GM19438 (cell line): Measurements from ENCODE around the gene DMRTA1.
"Not testable (repeated sequence)": the region's sequence is repeated elsewhere in the genome, so short reads cannot be mapped to it uniquely, and the experiment has no call there.

Experiments used
- ATAC-seq: cut with Tn5 transposase; IDR thresholded peaks from one replicate; pipeline ENCODE4 v1.9.1; 2021; ENCODE audit warnings: low read depth; ENCODE audit not compliant: unreplicated experiment

Gene DMRTA1, protein sequence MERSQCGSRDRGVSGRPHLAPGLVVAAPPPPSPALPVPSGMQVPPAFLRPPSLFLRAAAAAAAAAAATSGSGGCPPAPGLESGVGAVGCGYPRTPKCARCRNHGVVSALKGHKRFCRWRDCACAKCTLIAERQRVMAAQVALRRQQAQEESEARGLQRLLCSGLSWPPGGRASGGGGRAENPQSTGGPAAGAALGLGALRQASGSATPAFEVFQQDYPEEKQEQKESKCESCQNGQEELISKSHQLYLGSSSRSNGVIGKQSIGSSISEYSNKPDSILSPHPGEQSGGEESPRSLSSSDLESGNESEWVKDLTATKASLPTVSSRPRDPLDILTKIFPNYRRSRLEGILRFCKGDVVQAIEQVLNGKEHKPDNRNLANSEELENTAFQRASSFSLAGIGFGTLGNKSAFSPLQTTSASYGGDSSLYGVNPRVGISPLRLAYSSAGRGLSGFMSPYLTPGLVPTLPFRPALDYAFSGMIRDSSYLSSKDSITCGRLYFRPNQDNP

DNA sequence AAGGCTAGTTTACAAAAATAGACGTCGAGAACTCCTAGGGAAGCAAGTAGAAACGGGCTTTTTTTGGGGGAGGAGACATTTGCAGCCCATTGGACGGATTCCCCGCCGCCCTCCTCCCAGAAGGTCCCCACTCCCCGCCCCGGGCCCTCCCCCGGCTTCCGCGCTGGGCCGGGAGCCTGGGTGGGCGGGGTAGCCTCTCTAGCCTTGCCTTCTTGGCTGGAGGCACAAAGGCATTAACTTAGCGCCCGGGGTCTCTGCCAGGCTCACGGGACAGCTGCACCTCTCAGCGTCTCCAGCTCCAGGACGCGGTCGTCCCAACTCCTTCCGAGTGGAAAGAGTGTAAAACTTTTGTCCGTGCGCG lies at the start of gene DMRTA1:
TSS of gene DMRTA1 (plus strand) at position 236 of the 361 bp plus-strand sequence. CDS start 242 bp downstream, outside the sequence.
- ATAC-seq: peak; percentile 18

DNA sequence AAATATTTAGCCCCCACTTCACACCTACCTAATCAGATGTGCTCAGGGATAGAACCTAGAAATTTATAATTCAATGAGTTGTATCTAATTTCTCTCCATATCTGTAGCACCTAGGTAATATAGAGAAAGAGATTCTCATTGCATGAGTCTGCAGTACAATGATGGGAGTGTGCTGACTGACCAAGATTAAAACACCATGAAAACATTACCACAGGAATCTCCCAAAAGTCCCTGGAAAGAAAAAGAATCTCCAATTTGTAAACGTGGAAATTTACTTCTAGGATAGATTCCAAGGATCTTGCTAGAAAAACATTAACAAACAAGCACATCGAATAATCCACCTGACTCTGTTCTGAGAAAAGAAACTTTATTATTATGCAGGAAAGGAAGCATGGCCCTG lies 45.0 kb upstream of the DMRTA1 start:
- no peak for ATAC-seq

DNA sequence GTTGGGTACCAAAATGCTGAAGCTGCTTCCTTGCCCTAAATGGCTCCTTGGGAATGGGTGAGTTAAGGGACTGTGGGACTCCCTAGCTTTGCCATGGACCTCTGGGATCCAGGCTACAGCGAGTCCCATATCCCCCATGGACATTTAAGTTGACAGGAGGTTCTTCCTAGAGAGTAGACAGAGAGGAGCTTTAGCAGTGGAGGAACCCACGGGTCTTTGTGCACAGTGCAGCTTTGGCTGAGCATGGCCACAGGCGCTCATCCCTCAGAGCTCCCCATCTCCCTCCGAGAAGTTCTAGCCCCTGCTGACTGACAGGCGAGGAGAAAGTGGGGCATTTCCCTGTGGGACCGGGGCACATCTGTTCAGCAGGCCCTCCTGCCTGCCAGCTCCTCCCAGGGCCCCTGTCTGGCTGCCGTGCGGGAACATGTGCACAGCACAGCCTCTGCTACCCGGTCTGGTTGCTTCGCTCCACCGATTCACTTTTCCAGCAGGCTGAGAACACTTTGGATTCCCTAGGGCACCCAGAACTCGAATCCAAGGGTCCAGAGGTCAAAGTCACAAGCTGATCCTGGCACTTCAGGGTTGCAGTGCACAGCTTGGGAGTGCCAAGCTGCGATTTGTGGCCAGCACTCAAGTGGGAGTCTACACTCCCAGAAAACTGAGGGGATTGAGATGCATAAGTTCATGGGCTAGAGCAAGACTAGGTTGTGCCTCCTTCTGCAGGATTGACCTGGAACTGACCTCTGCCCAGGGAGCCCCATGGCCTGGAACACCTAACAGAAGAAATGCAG lies 40.6 kb upstream of the DMRTA1 start:
- no peak for ATAC-seq

DNA sequence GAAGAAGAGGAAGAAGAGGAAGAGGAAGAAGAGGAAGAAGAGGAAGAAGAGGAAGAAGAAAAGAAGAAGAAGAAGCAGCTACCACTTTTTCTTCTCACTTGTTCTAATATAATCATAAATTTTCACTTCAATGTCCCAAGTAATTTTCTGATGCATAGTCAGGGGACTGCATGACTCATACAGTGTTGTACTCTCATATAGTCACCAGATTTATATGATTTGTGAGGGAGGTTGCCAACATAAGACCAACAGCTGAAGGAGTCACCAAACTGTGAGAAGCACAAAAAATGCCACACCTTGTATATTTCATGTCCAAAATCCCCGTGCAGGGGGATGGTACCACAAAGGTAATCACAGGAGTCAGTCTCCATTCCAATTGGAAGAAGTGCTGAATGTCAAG lies 32.7 kb upstream of the DMRTA1 start:
- ATAC-seq: no peak

DNA sequence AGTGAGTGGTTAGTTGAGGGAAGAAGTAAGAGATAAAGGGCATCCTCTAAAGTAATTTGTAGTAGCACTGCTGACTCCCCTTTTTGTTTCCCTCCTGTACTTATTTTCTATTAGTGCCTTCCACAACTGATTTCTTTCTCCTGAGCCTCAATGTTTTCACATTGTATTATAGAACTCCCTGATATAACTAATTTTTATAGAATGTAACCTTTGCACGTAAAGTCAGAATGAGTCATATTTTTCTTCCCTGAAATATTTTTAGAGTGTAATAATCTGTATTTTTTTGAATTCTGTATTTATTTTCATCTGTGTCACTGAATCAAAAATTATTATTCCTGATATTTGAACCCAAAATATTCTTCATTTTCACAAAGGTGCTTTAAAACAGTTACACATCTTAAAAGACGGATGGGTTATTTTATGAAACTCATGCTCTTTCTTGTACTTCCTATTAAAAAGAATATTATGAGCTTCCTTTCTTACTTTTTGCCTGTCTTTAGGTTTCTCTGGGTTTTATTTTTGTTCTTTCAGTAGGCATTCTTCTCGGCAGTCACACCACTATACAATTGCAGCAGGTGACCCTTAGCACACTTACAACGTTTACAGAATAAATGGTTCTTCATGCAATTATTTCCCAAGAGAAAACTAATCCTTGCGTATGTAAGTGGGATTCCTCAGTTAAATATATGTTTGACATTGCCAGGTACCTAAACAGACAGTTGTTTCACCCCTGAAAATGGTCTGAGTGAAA lies 30.5 kb upstream of the DMRTA1 start:
- ATAC-seq: no peak

DNA sequence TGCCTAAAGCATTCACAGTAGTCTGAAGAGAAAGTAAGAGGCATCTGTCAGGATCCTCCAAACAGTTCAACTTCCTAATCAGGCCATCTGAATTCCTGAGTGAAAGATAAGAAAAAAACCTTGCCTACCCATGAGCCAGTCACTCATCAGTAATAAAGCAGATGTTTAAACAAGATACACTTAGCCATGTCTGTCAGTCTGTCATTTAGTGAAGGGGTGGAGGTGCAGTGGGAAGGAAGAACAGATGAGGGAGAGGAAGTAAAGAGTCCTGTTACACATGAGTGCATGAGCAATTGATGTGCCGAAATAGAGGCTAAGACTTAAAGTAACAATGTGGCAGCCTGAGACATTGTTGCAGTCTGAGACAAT lies 29.9 kb upstream of the DMRTA1 start:
- ATAC-seq: no peak

DNA sequence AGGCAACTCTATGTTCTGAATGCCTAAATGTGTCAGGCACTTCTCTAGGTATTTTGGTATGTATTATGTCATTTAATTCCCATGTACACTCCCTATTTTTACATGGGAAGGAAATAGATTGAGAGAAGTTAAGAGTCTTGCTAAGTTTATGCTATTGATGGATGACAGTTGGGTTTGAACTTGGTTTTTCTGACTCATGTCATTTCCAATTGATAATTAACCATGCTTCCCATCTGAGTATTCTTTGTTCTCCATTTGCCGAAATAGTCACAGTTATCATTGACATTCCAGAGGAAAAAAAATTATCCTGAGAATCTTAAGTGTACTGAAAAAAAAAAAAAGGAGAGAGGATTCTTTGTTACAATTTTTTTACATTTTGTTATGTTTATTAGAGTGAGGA lies 23.1 kb upstream of the DMRTA1 start:
- no peak for ATAC-seq

DNA sequence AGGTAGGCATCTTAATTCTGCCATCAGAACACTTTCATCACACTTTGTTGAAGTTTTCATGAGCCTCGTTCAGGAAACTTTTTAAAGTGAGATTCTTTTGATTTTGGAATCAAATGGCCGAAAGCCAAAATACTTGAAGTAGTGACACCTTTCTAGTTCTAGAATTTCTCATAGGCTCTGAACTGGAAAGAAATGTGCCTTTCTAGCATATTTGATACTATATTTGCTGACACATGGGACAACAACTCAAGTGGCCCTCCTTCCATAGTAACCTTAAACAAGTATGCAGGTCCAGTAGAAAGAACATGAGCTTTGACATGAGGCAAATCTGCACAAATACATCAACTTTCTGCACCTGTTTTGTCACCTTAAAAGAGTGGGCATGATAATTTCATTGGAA lies 22.0 kb upstream of the DMRTA1 start:
- ATAC-seq: no peak

DNA sequence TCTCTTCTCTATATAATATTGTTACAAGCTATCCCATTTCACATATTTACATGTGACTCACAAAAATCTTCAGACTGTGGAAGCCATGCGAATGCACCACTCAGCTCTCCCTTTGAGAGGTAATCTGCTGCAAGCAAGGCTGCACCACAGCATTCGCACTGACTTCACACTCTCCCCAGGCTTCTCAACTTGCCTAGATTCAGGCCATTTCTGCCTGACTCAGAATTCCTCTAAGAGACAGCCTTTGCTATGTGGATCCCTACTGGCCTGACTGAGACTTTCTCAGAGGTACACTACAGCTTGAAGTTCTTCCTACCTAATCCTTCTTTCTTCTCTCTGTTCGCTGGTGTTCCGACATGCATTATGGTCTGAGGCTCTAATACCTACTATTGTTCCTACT lies 21.1 kb upstream of the DMRTA1 start:
- ATAC-seq: no peak

DNA sequence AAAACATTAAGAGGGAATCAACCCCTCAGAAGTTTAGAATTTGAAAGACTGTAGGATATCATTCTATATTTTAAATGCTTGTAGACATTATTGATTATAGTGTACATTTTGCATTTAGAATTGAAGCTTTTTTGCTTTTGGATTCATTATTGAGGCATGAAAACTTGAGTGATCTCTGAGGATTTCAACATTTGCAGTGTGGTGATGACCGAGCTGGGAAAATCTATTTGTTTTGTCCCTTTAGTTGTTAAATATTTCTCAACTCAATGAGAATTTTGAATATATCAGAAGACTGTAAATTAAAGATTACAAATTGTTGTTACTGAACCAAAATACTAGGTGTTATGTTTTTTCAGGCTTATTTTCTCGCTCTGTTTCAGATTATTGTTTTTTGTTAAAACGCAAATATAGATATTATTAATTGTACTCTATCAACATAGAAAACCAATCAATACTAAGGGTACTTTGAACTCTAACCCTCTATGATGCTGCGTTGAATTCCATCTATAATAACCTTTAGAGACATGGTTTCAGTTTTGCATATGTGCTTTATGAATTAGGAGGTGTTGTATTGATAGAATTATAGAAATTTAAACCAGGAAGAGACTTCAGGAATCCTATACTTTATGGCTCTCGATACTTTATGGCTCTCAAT lies 19.3 kb upstream of the DMRTA1 start:
- no peak for ATAC-seq

DNA sequence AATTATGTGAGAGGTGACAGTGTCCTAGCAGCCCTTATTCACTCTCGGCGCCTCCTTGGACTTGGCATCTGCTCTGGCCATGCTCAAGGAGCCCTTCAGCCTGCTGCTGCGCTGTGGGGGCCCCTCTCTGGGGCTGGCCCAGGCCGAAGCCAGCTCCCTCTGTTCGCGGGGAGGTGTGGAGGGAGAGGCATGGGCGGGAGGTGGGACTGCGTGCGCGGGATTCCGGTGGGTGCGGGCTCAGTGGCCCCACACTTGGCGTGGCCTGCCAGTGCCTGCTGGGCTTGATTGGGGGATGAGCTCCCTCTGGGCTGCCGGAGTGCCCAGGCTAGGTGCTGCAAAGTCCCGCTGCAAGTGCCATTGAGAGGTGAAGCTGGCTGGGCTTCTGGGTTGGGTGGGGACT lies 12.9 kb upstream of the DMRTA1 start:
- no peak for ATAC-seq

DNA sequence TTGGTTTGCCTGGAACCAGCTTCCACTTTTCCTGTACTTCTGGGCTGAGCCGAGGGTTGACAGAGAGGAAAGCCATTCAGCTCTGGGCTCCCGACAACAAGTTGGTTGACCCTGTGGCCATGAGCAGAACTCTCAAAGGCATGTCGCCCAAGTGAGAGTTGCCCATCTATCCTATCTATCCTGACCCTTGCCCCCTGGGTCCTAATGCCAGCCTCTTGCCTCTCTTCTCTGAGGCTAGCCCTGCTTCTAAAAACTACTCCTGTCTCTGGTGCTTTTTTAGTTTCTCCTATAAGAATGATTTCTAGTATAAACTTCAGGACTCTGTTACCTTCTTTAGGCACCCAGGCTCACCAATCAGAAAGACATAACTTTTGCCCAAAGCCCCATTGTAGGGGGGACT lies 11.4 kb upstream of the DMRTA1 start:
- ATAC-seq: not testable (repeated sequence)

DNA sequence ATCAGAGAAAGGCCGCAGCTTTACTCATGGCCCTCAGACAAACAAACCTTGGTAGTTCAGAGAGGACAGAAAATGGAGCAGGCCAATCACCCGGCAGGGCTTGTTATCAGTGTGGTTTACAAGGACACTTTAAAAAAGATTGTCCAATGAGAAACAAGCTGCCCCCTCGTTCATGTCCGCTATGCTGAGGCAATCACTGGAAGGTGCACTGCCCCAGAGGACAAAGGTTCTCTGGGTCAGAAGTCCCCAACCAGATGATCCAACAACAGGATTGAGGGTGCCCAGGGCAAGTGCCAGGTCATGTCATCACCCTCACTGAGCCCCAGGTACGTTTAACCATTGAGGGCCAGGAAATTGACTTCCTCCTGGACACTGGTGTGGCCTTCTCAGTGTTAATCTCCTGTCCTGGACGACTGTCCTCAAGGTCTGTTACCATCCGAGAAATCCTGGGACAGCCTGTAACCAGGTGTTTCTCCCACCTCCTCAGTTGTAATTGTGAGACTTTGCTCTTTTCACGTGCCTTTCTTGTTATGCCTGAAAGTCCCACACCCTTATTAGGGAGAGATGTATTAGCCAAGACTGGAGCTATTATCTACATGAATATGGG lies 9.1 kb upstream of the DMRTA1 start:
- ATAC-seq: not testable (repeated sequence)

DNA sequence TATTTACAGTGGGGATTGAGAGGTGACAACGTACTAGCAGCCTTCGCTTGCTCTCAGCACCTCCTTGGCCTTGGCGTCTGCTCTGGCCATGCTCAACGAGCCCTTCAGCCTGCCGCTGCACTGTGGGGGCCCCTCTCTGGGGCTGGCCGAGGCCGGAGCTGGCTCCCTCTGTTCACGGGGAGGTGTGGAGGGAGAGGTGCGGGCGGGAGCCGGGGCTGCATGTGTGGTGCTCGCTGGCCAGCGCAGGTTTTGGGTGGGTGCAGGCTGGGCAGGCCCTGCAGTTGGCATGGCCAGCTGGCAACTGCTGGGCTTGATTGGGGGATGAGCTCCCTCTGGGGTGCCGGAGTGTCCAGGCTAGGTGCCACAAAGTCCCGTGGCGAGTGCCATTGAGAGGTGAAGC lies 5.8 kb upstream of the DMRTA1 start:
- ATAC-seq: no peak

DNA sequence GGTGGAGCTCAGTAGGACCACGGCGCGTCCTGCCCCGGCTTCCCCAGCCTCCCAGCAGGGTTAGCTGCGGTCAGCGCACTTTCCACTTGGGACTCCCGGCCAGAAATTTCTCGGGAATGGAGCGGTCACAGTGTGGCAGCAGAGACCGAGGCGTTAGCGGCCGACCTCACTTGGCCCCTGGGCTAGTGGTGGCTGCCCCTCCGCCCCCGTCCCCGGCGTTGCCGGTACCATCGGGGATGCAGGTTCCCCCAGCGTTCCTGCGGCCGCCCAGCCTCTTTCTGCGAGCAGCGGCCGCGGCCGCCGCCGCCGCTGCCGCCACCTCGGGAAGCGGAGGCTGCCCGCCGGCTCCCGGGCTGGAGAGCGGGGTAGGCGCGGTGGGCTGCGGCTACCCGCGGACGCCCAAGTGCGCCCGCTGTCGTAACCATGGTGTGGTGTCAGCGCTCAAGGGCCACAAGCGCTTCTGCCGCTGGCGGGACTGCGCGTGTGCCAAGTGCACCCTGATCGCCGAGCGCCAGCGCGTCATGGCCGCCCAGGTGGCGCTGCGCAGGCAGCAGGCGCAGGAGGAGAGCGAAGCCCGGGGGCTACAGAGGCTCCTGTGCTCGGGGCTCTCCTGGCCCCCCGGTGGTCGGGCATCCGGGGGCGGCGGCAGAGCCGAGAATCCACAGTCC lies 460 bp downstream of the DMRTA1 start:
- peak; percentile 80 for ATAC-seq

DNA sequence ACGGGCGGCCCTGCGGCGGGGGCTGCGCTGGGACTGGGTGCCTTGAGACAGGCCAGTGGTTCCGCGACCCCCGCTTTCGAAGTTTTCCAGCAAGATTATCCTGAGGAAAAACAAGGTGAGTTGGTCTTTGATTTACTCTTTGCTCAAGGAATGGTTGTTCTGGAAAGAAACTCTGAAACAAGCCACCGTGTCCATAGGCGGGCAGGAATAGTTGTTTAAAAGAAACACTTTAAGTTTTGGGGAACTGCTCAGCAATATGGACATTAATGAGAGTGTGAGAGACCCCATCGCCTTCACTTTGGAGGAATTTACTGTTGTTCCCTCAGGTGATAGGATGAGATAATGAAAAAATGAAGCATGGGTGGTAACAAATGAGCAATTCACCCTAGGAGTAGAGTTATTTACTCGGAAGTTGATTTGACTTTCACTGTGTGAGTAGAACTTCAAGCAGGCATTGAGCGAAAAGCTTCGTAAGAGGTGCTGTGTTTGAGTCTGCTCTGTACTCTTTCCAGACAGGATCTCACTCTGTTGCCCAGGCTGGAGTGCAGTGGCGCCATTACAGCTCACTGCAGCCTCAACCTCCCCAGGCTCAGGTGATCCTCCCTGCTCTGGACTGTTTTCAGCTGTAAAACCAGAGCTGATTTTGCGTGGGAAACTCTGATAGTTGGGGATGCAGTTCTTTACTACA lies 1.1 kb downstream of the DMRTA1 start:
- ATAC-seq: no peak

DNA sequence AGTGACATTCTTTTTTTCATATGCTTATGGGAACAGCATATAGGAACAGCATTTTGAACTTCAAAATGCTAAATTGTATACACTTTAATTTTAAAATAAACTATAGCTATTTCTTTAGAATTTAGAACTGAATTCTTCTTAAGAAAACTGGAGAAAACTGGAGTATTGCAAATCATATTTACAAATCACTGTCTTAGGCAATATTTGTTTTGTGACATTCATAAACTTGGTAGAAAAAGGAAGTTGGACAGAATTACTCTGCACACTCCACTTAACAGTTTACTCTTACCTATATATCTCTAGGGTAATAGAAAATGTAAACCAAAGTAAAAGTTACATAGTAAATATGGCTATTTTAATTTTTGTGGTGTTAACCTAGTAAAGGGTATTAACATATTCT lies 3.1 kb downstream of the DMRTA1 start:
- no peak for ATAC-seq

DNA sequence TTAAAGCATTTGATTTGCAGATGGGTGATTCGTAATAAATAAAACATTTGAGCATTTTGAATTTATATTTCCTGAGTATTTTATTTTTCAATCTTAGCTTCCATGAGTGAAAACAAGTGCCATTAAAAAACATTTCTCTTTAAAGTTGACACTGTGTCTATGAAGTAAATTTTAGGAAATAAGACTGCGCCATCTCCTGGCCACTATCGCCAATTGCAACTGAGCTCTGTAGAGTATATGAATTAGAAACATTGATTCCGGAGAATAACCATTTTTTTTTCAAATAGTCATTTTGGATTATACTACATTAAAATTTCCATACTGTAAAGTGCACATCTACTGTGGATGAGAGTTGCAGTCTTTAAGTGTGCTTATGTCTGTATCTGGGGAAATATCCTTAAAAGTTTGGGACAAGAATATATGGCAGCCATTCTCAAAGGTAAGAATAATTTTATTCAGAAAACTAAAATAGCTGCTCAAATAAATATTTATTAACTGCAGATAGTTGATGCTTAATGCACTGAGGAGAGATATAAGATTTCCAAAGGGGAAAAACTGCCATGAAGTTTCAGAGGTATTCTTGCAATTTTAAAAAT lies 5.9 kb downstream of the DMRTA1 start:
- no peak for ATAC-seq

DNA sequence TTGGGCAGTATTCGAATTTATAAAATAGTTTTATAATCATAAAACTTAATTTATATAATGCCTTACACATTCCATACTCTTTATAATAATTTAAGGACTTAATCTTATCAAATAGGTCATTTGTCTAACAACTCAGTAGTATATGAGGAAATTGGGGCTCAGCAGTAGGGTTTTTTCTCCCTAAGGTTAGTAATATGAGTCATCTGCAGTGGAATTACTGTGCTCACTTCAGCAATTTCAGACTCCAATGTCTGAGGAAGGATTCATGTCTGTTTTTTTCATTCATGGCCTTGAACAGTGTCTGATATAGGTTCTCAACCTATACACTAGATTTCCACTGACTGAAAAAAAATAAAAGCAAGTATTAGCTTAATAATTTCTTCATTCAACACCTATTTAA lies 7.4 kb downstream of the DMRTA1 start:
- ATAC-seq: no peak
